ENCODE data around the gene VAMP3. TPM values are rescaled to one million over a fixed set of nuclear protein-coding genes. Genes with fewer than 3 reads are reported as not detected.

The VAMP3 gene
- total and polyA plus RNA-seq, 2 experiments from 2014 or later, result 173 to 195 TPM

GRCh38 chr1:7738044-7738443, 33.1 kb upstream of the VAMP3 start:
- no peak for DNase-seq
- H3K4me3 ChIP-seq, result no peak overlapping the region
- 50 to 58% methylated on average over 6 of the region's 6 CpGs for WGBS, 2 experiments (ENCODE audit: low coverage in 1 of 2, low lambda C conversion rate in 2 of 2, missing lambda C conversion rate in 2 of 2)

GRCh38 chr1:7743346-7743745, 27.8 kb upstream of the VAMP3 start:
- no peak overlapping the region for H2AFZ ChIP-seq
- no peak for TF ChIP-seq EZH2 (IDR thresholded peaks at IDR 0.05; ENCODE audit: insufficient read depth, poor library complexity, severe bottlenecking)
- TF ChIP-seq EZH2phosphoT487 (IDR thresholded peaks at IDR 0.05; ENCODE audit: insufficient read depth, low read depth), result no peak
- no peaks in the 10 kb centered on the region for H3K9me3 ChIP-seq (ENCODE audit: low read depth)
- no peaks in the 10 kb centered on the region for H3F3A ChIP-seq (ENCODE audit: insufficient read depth)
- H3K79me2 ChIP-seq (ENCODE audit: insufficient read depth), result no peaks in the 10 kb centered on the region
- no peaks in the 10 kb centered on the region for H4K20me1 ChIP-seq (ENCODE audit: insufficient read depth)
- H3K27me3 ChIP-seq (replicated peaks; ENCODE audit: insufficient read depth), result peaks cover 6% of the 10 kb centered on the region; the same call in 1 of the 2 replicates
- no peak overlapping the region for H3K4me2 ChIP-seq (ENCODE audit: unreplicated experiment)
- in situ Hi-C loops (cut with MboI), result no loop called here
- no peaks in the 10 kb centered on the region for H3K9me2 ChIP-seq (ENCODE audit: insufficient read depth)
- no peak overlapping the region for H3K4me3 ChIP-seq
- H3K27ac ChIP-seq, result no peak overlapping the region
- H3K4me1 ChIP-seq (ENCODE audit: insufficient read depth), result no peaks in the 10 kb centered on the region
- H3K36me3 ChIP-seq (ENCODE audit: low read depth), result no peaks in the 10 kb centered on the region
- 9 to 12% methylated on average over 6 of the region's 6 CpGs for WGBS, 2 experiments (ENCODE audit: low coverage in 1 of 2, low lambda C conversion rate in 2 of 2, missing lambda C conversion rate in 2 of 2)
- DNase-seq, result peak; percentile 2
- no peak overlapping the region for H3K9ac ChIP-seq

More at GRCh38 chr1:7738044-7738443, 33.1 kb upstream of the VAMP3 start:
- Histone ChIP-seq H3K4me1 (ENCODE audit: insufficient read depth) (no peaks in the 10 kb centered on the region), H3K36me3 (ENCODE audit: low read depth) (no peaks in the 10 kb centered on the region), H3K27ac (no peak overlapping the region), H3F3A (ENCODE audit: insufficient read depth) (no peaks in the 10 kb centered on the region), H3K4me2 (ENCODE audit: unreplicated experiment) (no peak overlapping the region), H3K27me3 (replicated peaks; ENCODE audit: insufficient read depth) (peaks cover 21% of the 10 kb centered on the region; the same call in 1 of the 2 replicates), H3K9me3 (ENCODE audit: low read depth) (no peaks in the 10 kb centered on the region), H2AFZ (no peak overlapping the region), H3K9me2 (ENCODE audit: insufficient read depth) (no peaks in the 10 kb centered on the region), H3K79me2 (ENCODE audit: insufficient read depth) (no peaks in the 10 kb centered on the region), H4K20me1 (ENCODE audit: insufficient read depth) (no peaks in the 10 kb centered on the region), H3K9ac (no peak overlapping the region)
- TF ChIP-seq EZH2 (IDR thresholded peaks at IDR 0.05; ENCODE audit: insufficient read depth, poor library complexity, severe bottlenecking), result no peak
- TF ChIP-seq EZH2phosphoT487 (IDR thresholded peaks at IDR 0.05; ENCODE audit: insufficient read depth, low read depth), result no peak
- in situ Hi-C loops (cut with MboI), result no loop called here

GRCh38 chr1:7744882-7745281, 26.2 kb upstream of the VAMP3 start:
- 84% methylated on average over 9 of the region's 9 CpGs for WGBS, 2 experiments (ENCODE audit: low coverage in 1 of 2, low lambda C conversion rate in 2 of 2, missing lambda C conversion rate in 2 of 2)
- no peak for DNase-seq

GRCh38 chr1:7745783-7746182, 25.3 kb upstream of the VAMP3 start:
- no peaks in the 10 kb centered on the region for H3K9me2 ChIP-seq (ENCODE audit: insufficient read depth)
- H3K4me2 ChIP-seq (ENCODE audit: unreplicated experiment), result no peak overlapping the region
- H3K79me2 ChIP-seq (ENCODE audit: insufficient read depth), result no peaks in the 10 kb centered on the region
- WGBS, 2 experiments (ENCODE audit: low coverage in 1 of 2, low lambda C conversion rate in 2 of 2, missing lambda C conversion rate in 2 of 2), result 80 to 81% methylated on average over 10 of the region's 10 CpGs
- H3K4me3 ChIP-seq, result no peak overlapping the region
- TF ChIP-seq EZH2 (IDR thresholded peaks at IDR 0.05; ENCODE audit: insufficient read depth, poor library complexity, severe bottlenecking) (no peak), EZH2phosphoT487 (IDR thresholded peaks at IDR 0.05; ENCODE audit: insufficient read depth, low read depth) (no peak)
- H3K4me1 ChIP-seq (ENCODE audit: insufficient read depth), result no peaks in the 10 kb centered on the region
- H3K9ac ChIP-seq, result no peak overlapping the region
- in situ Hi-C loops (cut with MboI), result loop anchor here (5.0 kb wide), 1 partner anchor 73 kb away; no protein-coding TSS in a partner anchor
- no peaks in the 10 kb centered on the region for H3F3A ChIP-seq (ENCODE audit: insufficient read depth)
- H3K27ac ChIP-seq, result no peak overlapping the region
- H2AFZ ChIP-seq, result no peak overlapping the region
- DNase-seq, result no peak
- H4K20me1 ChIP-seq (ENCODE audit: insufficient read depth), result no peaks in the 10 kb centered on the region
- no peaks in the 10 kb centered on the region for H3K9me3 ChIP-seq (ENCODE audit: low read depth)
- H3K27me3 ChIP-seq (replicated peaks; ENCODE audit: insufficient read depth), result no peaks in the 10 kb centered on the region; the same call in 1 of the 2 replicates
- H3K36me3 ChIP-seq (ENCODE audit: low read depth), result no peaks in the 10 kb centered on the region

More at GRCh38 chr1:7744882-7745281, 26.2 kb upstream of the VAMP3 start:
- Histone ChIP-seq H3F3A (ENCODE audit: insufficient read depth) (no peaks in the 10 kb centered on the region), H3K4me1 (ENCODE audit: insufficient read depth) (no peaks in the 10 kb centered on the region), H4K20me1 (ENCODE audit: insufficient read depth) (no peaks in the 10 kb centered on the region), H3K4me3 (no peak overlapping the region), H3K27ac (no peak overlapping the region), H3K36me3 (ENCODE audit: low read depth) (no peaks in the 10 kb centered on the region), H3K9me3 (ENCODE audit: low read depth) (no peaks in the 10 kb centered on the region), H3K79me2 (ENCODE audit: insufficient read depth) (no peaks in the 10 kb centered on the region), H3K27me3 (replicated peaks; ENCODE audit: insufficient read depth) (no peaks in the 10 kb centered on the region; the same call in 1 of the 2 replicates), H3K4me2 (ENCODE audit: unreplicated experiment) (no peak overlapping the region), H3K9me2 (ENCODE audit: insufficient read depth) (no peaks in the 10 kb centered on the region), H2AFZ (no peak overlapping the region), H3K9ac (no peak overlapping the region)
- TF ChIP-seq EZH2phosphoT487 (IDR thresholded peaks at IDR 0.05; ENCODE audit: insufficient read depth, low read depth), result no peak
- no peak for TF ChIP-seq EZH2 (IDR thresholded peaks at IDR 0.05; ENCODE audit: insufficient read depth, poor library complexity, severe bottlenecking)
- in situ Hi-C loops (cut with MboI), result loop anchor here (5.0 kb wide), 1 partner anchor 73 kb away; no protein-coding TSS in a partner anchor
